ENCODE data around the gene MMP19. TPM values are rescaled to one million over a fixed set of nuclear protein-coding genes. Genes with fewer than 3 reads are reported as not detected.

MMP19 gene
- total RNA-seq, 6 experiments from 2014 or later = 13.7 to 24.7 (median 21.4) TPM

DNA sequence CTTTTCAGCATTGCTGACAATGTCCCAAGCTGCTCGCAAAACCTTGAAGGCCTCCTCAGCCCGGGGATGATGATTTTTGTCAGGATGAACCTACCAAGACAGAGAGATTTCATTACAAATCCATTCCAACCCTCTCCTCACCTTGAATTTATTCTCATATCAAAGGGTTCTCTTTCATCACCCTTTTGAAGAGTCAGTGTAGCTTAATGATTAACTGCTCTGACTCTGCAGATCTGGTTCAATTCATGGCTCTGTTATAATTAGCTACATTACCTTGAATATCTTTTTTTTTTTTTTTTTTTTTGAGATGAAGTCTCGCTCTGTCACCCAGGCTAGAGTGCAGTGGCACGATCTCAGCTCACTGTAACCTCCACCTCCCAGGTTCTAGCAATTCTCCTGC lies 19.3 kb downstream of the MMP19 start:
- Mint-ChIP-seq H3K36me3 (ENCODE audit: low read depth) (peaks cover 44% of the 10 kb centered on the region), H3K27me3 (ENCODE audit: insufficient read depth) (no peaks in the 10 kb centered on the region; the same call in 1 of the 2 replicates), H3K4me3 (no peak overlapping the region), H3K4me1 (ENCODE audit: low read depth) (peaks cover 40% of the 10 kb centered on the region), H3K9me3 (no peaks in the 10 kb centered on the region), H3K27ac (peak overlapping the region; percentile 64)
- TF ChIP-seq, protein P1, sequence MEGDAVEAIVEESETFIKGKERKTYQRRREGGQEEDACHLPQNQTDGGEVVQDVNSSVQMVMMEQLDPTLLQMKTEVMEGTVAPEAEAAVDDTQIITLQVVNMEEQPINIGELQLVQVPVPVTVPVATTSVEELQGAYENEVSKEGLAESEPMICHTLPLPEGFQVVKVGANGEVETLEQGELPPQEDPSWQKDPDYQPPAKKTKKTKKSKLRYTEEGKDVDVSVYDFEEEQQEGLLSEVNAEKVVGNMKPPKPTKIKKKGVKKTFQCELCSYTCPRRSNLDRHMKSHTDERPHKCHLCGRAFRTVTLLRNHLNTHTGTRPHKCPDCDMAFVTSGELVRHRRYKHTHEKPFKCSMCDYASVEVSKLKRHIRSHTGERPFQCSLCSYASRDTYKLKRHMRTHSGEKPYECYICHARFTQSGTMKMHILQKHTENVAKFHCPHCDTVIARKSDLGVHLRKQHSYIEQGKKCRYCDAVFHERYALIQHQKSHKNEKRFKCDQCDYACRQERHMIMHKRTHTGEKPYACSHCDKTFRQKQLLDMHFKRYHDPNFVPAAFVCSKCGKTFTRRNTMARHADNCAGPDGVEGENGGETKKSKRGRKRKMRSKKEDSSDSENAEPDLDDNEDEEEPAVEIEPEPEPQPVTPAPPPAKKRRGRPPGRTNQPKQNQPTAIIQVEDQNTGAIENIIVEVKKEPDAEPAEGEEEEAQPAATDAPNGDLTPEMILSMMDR (IDR thresholded peaks at IDR 0.05) = no peak
- no peak for DNase-seq

DNA sequence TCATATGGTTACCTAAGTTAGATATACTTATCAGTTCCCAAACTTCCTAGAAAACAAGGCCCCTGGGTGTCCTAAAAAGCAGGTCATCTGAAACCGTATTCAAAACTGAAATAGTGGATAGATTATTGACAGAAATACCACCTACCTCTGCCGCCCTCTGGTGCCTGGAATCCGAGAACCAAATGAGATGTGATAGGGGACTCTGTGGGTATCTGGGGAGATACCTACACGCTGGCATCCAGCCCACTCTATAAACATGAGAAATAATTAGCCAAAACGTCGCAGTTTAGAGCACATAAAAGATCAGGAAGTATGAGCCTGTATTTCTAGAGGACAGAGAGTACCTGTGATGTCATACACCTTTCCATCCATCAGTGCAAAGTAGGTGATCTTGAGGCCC lies 20.5 kb downstream of the MMP19 start:
- no peaks in the 10 kb centered on the region; the same call in 1 of the 2 replicates for H3K27me3 Mint-ChIP-seq (ENCODE audit: insufficient read depth)
- no peak for DNase-seq
- no peaks in the 10 kb centered on the region for H3K9me3 Mint-ChIP-seq
- H3K27ac Mint-ChIP-seq = peak overlapping the region; percentile 56; the same call in 1 of the 2 replicates
- peaks cover 32% of the 10 kb centered on the region for H3K36me3 Mint-ChIP-seq (ENCODE audit: low read depth)
- H3K4me3 Mint-ChIP-seq = no peak overlapping the region; the same call in 1 of the 2 replicates
- TF ChIP-seq, protein P1 (IDR thresholded peaks at IDR 0.05) = peak; percentile 63
- H3K4me1 Mint-ChIP-seq (ENCODE audit: low read depth) = peaks cover 30% of the 10 kb centered on the region

DNA sequence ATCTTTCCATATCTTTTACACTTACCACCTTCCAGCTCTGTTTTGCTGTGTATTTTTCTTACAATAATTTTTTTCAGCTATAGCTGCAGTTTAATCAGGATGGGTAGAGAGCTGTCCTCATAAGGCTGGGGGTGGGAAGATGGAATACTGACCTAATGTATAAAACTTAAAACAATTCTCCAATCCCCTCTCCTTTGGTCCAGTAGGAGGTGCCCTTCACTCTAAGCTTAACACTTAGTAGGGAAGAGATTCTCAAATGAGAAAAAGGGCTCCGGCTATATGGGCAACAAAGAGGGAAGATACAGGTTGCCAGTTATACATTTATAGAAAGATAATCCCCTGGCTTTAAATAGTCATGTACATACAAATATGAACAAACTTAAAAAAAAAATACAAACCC lies 22.1 kb downstream of the MMP19 start:
- no peaks in the 10 kb centered on the region; the same call in 1 of the 2 replicates for H3K27me3 Mint-ChIP-seq (ENCODE audit: insufficient read depth)
- H3K27ac Mint-ChIP-seq = no peak overlapping the region
- H3K9me3 Mint-ChIP-seq = no peaks in the 10 kb centered on the region
- TF ChIP-seq, protein P1 (IDR thresholded peaks at IDR 0.05) = peak; percentile 64
- peaks cover 30% of the 10 kb centered on the region for H3K4me1 Mint-ChIP-seq (ENCODE audit: low read depth)
- peaks cover 25% of the 10 kb centered on the region for H3K36me3 Mint-ChIP-seq (ENCODE audit: low read depth)
- no peak overlapping the region for H3K4me3 Mint-ChIP-seq
- no peak for DNase-seq

DNA sequence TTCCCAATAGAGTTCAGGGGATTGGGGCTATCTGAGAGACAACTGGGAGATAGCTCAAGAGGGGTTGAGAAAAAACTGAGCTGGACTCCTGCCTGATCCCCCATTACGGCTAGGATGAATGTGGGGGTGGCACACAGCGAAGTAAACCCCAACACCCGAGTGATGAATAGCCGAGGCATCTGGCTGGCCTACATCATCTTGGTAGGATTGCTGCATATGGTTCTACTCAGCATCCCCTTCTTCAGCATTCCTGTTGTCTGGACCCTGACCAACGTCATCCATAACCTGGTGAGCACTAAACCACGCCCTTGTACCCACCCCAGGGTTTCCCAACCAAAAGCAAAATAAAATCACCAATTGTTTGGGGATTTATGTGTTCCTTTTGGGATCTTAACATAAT lies 23.9 kb downstream of the MMP19 start:
- no peak overlapping the region for H3K27ac Mint-ChIP-seq
- no peaks in the 10 kb centered on the region for H3K9me3 Mint-ChIP-seq
- H3K27me3 Mint-ChIP-seq (ENCODE audit: insufficient read depth) = no peaks in the 10 kb centered on the region
- peaks cover 30% of the 10 kb centered on the region for H3K36me3 Mint-ChIP-seq (ENCODE audit: low read depth)
- DNase-seq = no peak
- H3K4me3 Mint-ChIP-seq = no peak overlapping the region
- peaks cover 29% of the 10 kb centered on the region for H3K4me1 Mint-ChIP-seq (ENCODE audit: low read depth)
- TF ChIP-seq, protein P1 (IDR thresholded peaks at IDR 0.05) = no peak

DNA sequence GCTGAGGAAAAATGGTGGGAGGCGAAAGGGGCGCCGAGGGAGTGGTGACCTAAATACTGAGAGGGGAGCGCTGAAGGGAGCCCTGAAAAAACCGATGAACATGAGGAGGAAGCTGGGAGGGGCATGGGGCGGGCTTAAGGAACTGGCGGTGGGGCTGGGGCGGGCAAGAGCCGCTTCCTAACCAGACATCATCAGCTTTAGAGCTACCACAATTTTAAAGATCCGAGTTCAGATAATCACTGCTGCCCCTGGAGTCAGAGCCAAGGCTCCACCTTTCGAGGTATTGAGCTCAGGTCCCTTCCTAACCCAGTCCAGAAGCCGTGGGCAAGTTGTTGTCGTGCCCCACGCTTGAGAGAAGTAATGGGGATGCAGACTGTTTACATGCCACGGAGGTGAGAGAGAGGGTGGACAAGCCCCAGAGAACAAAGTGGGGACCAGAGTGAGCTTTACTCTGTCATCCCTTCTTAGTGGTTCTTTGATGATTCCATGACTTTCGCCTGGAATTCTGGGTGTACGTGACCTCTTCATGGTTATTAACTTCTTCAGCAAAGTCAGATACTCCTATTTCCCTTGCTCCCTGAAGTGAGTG lies 24.5 kb downstream of the MMP19 start:
- H3K36me3 Mint-ChIP-seq (ENCODE audit: low read depth) = peaks cover 32% of the 10 kb centered on the region
- H3K9me3 Mint-ChIP-seq = no peaks in the 10 kb centered on the region
- TF ChIP-seq, protein P1 (IDR thresholded peaks at IDR 0.05) = no peak
- DNase-seq = peak; percentile 30
- H3K27ac Mint-ChIP-seq = no peak overlapping the region
- H3K27me3 Mint-ChIP-seq (ENCODE audit: insufficient read depth) = no peaks in the 10 kb centered on the region
- H3K4me3 Mint-ChIP-seq = no peak overlapping the region
- peaks cover 33% of the 10 kb centered on the region for H3K4me1 Mint-ChIP-seq (ENCODE audit: low read depth)

Data from HFFc6 (cell line).